ENCODE measurements around the gene XRCC3. TPM values are rescaled to one million over a fixed set of nuclear protein-coding genes. Genes with fewer than 3 reads are reported as not detected.
A peak's percentile ranks its signal among the peaks of the same experiment; 100 is the strongest.

Gene XRCC3
- total RNA-seq, 2 donors from 2014 or later = 39.2 to 42.6 TPM

DNA sequence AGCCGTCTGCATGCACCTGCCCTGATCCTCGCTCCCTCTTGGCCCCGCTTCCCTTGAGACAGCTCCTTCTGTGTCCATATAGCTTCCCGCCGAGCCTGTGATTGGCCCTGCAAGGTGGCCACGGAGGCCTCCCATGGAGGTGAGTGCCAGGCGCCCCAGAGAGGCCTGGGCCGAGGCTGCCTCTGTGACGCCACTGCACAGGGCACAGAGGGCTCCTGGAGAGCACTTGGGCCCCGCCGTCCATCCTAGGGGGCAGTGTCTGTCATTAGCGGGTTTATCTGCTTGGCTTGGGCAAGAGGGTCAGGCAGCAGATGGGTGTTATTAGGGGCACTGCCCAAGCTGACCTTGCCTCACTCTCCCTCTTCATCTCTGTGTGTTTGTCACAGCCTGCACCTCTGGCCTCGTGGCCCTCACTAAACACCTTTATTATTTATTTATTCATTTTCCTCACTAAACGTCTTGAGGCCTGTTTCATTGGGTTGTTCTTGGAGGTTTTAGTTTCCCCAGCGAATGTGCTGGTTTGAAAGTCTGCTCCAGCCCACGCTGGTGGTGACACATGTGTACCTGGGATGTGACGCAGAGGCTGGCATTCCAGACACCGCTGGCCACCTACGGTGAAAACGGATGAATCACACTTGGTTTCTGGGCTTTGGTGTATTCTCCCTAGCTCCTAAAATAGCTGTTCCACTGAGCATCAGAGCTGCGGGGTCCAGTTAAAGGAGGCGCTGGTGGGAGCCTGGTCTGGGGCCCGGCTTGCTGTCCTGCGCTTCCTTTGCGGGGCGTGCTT lies 6.3 kb upstream of the XRCC3 start:
- Histone ChIP-seq H3K27me3 (ENCODE audit: control insufficient read depth, insufficient read depth, low read length, poor library complexity, severe bottlenecking) (no peaks in the 10 kb centered on the region), H3K9me3 (ENCODE audit: control insufficient read depth, low read length) (no peaks in the 10 kb centered on the region), H3K4me3 (ENCODE audit: low read length) (no peak overlapping the region), H3K9ac (ENCODE audit: extremely low read depth, low read length, poor library complexity, severe bottlenecking) (no peak overlapping the region), H3K36me3 (ENCODE audit: control insufficient read depth, insufficient read depth, low read length) (peaks cover 15% of the 10 kb centered on the region), H3K27ac (ENCODE audit: low read depth, low read length) (no peak overlapping the region), H3K4me1 (ENCODE audit: control insufficient read depth, insufficient read depth, low read length) (peaks cover 7% of the 10 kb centered on the region)
- Mint-ChIP-seq H3K27me3 (ENCODE audit: insufficient read depth) (no peaks in the 10 kb centered on the region), H3K9me3 (peaks cover 1% of the 10 kb centered on the region), H3K4me1 (peaks cover 22% of the 10 kb centered on the region), H3K27ac (no peak overlapping the region), H3K36me3 (ENCODE audit: low read depth) (peaks cover 11% of the 10 kb centered on the region), H3K4me3 (no peak overlapping the region)
- no peak for DNase-seq
- 93 to 96% methylated on average over 16 to 25 of the region's 26 CpGs for WGBS, 2 experiments (ENCODE audit: insufficient coverage in 1 of 2, insufficient read length in 1 of 2)
- TF ChIP-seq, protein P1, sequence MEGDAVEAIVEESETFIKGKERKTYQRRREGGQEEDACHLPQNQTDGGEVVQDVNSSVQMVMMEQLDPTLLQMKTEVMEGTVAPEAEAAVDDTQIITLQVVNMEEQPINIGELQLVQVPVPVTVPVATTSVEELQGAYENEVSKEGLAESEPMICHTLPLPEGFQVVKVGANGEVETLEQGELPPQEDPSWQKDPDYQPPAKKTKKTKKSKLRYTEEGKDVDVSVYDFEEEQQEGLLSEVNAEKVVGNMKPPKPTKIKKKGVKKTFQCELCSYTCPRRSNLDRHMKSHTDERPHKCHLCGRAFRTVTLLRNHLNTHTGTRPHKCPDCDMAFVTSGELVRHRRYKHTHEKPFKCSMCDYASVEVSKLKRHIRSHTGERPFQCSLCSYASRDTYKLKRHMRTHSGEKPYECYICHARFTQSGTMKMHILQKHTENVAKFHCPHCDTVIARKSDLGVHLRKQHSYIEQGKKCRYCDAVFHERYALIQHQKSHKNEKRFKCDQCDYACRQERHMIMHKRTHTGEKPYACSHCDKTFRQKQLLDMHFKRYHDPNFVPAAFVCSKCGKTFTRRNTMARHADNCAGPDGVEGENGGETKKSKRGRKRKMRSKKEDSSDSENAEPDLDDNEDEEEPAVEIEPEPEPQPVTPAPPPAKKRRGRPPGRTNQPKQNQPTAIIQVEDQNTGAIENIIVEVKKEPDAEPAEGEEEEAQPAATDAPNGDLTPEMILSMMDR (conservative IDR thresholded peaks at IDR 0.05) = peak; percentile 22

DNA sequence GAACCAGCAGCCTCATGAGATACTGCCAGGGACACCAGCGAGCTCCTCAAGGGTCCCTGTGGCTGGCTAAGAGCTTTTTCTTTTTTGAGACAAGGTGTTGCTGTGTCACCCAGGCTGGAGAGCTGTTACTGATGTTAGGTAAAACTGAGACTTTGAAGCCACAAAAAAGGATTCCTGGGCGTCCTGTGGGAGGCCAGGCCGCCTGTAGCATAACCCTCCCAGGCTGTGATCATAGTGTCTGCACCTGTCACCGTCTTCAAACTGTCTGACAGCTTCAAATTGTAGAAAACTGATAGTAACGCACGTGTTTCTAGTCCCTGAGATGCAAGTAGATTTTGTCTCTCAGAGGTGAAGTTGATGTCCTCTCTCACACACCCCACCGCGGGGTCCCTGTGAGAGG lies 4.5 kb upstream of the XRCC3 start:
- H3K4me1 Mint-ChIP-seq = peaks cover 23% of the 10 kb centered on the region
- peaks cover 1% of the 10 kb centered on the region for H3K9me3 Mint-ChIP-seq
- H3K4me3 Mint-ChIP-seq = no peak overlapping the region
- no peak overlapping the region for H3K27ac Mint-ChIP-seq
- H3K4me3 ChIP-seq (ENCODE audit: low read length) = no peak overlapping the region
- H3K27me3 Mint-ChIP-seq (ENCODE audit: insufficient read depth) = no peaks in the 10 kb centered on the region
- no peak overlapping the region for H3K9ac ChIP-seq (ENCODE audit: extremely low read depth, low read length, poor library complexity, severe bottlenecking)
- peaks cover 7% of the 10 kb centered on the region for H3K4me1 ChIP-seq (ENCODE audit: control insufficient read depth, insufficient read depth, low read length)
- no peak overlapping the region for H3K27ac ChIP-seq (ENCODE audit: low read depth, low read length)
- no peak for DNase-seq
- H3K36me3 Mint-ChIP-seq (ENCODE audit: low read depth) = peaks cover 11% of the 10 kb centered on the region
- no peaks in the 10 kb centered on the region for H3K27me3 ChIP-seq (ENCODE audit: control insufficient read depth, insufficient read depth, low read length, poor library complexity, severe bottlenecking)
- peaks cover 9% of the 10 kb centered on the region for H3K36me3 ChIP-seq (ENCODE audit: control insufficient read depth, insufficient read depth, low read length)
- WGBS, 2 experiments (ENCODE audit: insufficient coverage in 1 of 2, insufficient read length in 1 of 2) = 94 to 95% methylated on average over 6 to 8 of the region's 8 CpGs
- H3K9me3 ChIP-seq (ENCODE audit: control insufficient read depth, low read length) = no peaks in the 10 kb centered on the region
- TF ChIP-seq, protein P1 (conservative IDR thresholded peaks at IDR 0.05) = no peak

DNA sequence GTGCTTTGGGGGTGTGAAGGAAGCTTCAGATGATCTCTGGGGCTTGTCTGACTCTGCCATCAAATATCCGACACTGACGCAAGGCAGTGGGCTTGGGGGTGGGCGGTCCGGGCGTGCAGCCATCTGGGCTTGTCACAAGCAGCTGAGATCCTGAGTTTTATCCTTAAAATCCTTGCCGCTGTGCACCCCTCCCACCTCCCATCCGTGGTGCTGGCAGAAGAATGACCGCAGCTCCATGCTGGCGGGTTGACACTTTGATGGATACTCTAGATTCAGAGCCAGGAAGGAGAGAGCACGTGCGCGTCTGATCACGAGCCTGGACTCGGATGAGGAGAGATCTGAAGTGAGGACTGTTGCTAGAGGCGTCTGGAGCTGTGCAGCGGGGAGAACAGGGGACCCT lies 3.3 kb upstream of the XRCC3 start:
- Mint-ChIP-seq H3K27me3 (ENCODE audit: insufficient read depth) (no peaks in the 10 kb centered on the region), H3K4me1 (peaks cover 28% of the 10 kb centered on the region), H3K4me3 (no peak overlapping the region), H3K27ac (no peak overlapping the region), H3K9me3 (peaks cover 1% of the 10 kb centered on the region), H3K36me3 (ENCODE audit: low read depth) (peaks cover 11% of the 10 kb centered on the region)
- H3K9ac ChIP-seq (ENCODE audit: extremely low read depth, low read length, poor library complexity, severe bottlenecking) = no peak overlapping the region
- no peak overlapping the region for H3K27ac ChIP-seq (ENCODE audit: low read depth, low read length)
- WGBS, 2 experiments (ENCODE audit: insufficient coverage in 1 of 2, insufficient read length in 1 of 2) = 82 to 90% methylated on average over 12 to 16 of the region's 16 CpGs
- H3K27me3 ChIP-seq (ENCODE audit: control insufficient read depth, insufficient read depth, low read length, poor library complexity, severe bottlenecking) = no peaks in the 10 kb centered on the region
- H3K4me3 ChIP-seq (ENCODE audit: low read length) = no peak overlapping the region
- peaks cover 9% of the 10 kb centered on the region for H3K36me3 ChIP-seq (ENCODE audit: control insufficient read depth, insufficient read depth, low read length)
- TF ChIP-seq, protein P1 (conservative IDR thresholded peaks at IDR 0.05) = no peak
- DNase-seq = no peak
- H3K4me1 ChIP-seq (ENCODE audit: control insufficient read depth, insufficient read depth, low read length) = peaks cover 7% of the 10 kb centered on the region
- H3K9me3 ChIP-seq (ENCODE audit: control insufficient read depth, low read length) = no peaks in the 10 kb centered on the region
